Endothelial cell of umbilical vein (primary cell): ENCODE measurements around the gene GGA3. TPM values are rescaled to one million over a fixed set of nuclear protein-coding genes. Genes with fewer than 3 reads are reported as not detected.
A peak's percentile ranks its signal among the peaks of the same experiment; 100 is the strongest.

ENCODE experiments used
- BruUV-seq: library from RNA; stranded (reverse); fragments of 400-500 nt; replicated peaks from 2 replicates; lab custom pipeline; 2021; lab: Mats Ljungman, UMichigan
- CTCF ChIA-PET: fragments of 300-600, 350-600 bp; sonication (Branson Sonifier 250); formaldehyde crosslinking; loops from one replicate; lab custom pipeline; 2021; ENCODE audit warnings: antibody characterized with exemption, inconsistent platforms; lab: Charles Lee
- POLR2A ChIA-PET: fragments of 300-600, 350-600 bp; sonication (Branson Sonifier 250); formaldehyde crosslinking; loops from one replicate; lab custom pipeline; 2021; ENCODE audit warnings: antibody characterized with exemption, inconsistent platforms; lab: Charles Lee
- DNase-seq: peaks from one replicate; pipeline ENCODE4 v3.0.0-alpha.2; 2011; ENCODE audit warnings: low read depth, low spot score
- FAIRE-seq: peaks from 2 replicates; lab custom pipeline; 2011; peaks lifted over from hg19 to GRCh38; lab: Jason Lieb, UNC
- H2AFZ ChIP-seq: 2 replicates; pipeline ENCODE4 v1.6.0; 2012; ENCODE audit warnings: low read depth, low read length, control low read depth, inconsistent platforms
- H3K27ac ChIP-seq: 2 replicates; pipeline ENCODE4 v1.5.1; 2011; ENCODE audit warnings: low read depth, mild to moderate bottlenecking, control low read depth, low read length, moderate library complexity; ENCODE audit not compliant: insufficient read depth
- H3K27me3 ChIP-seq, 2 experiments: 2 replicates each; pipeline versions ENCODE4 v1.6.0 to v1.6.1; 2011; ENCODE audit warnings: low read length in 2 of 2, mixed read lengths in 1 of 2; ENCODE audit not compliant: control insufficient read depth in 2 of 2, insufficient read depth in 2 of 2
- H3K36me3 ChIP-seq, 2 experiments: 2 replicates in 1 of 2; 3 replicates in 1 of 2; pipeline ENCODE4 v1.5.1; 2011; ENCODE audit warnings: low read length in 2 of 2, mild to moderate bottlenecking in 1 of 2, moderate library complexity in 1 of 2; ENCODE audit not compliant: control insufficient read depth in 2 of 2, insufficient read depth in 2 of 2; ENCODE audit errors: extremely low read depth in 1 of 2
- H3K4me1 ChIP-seq: 3 replicates; pipeline ENCODE4 v1.5.1; 2011; ENCODE audit warnings: mild to moderate bottlenecking, low read length; ENCODE audit not compliant: control insufficient read depth, insufficient read depth; ENCODE audit errors: extremely low read depth
- H3K4me2 ChIP-seq: 2 replicates; pipeline ENCODE4 v1.6.1; 2011; ENCODE audit warnings: low read length, control low read depth, mixed read lengths; ENCODE audit not compliant: insufficient read depth
- H3K4me3 ChIP-seq, 3 experiments: fragments of 200-600 bp in 1 of 3; sonication (generic), shearing (Covaris generic) in 1 of 3; replicated peaks in 1 of 3; 2 replicates each; pipeline ENCODE4 v1.5.1; 2011 to 2016; ENCODE audit warnings: control low read depth in 3 of 3, low read length in 3 of 3, mild to moderate bottlenecking in 2 of 3, inconsistent platforms in 1 of 3, low read depth in 1 of 3, moderate library complexity in 1 of 3; ENCODE audit not compliant: insufficient read depth in 1 of 3
- H3K79me2 ChIP-seq: 2 replicates; pipeline ENCODE4 v1.6.0; 2012; ENCODE audit warnings: low read length, inconsistent platforms; ENCODE audit not compliant: control insufficient read depth, insufficient read depth
- H3K9ac ChIP-seq: replicated peaks from 2 replicates; pipeline ENCODE3; 2011; ENCODE audit warnings: low read length, control low read depth; ENCODE audit not compliant: insufficient read depth; ENCODE audit errors: extremely low read depth
- H3K9me1 ChIP-seq: replicated peaks from 3 replicates; pipeline ENCODE4 v1.6.0; 2011; ENCODE audit warnings: mild to moderate bottlenecking, low read length; ENCODE audit not compliant: control insufficient read depth, insufficient read depth; ENCODE audit errors: extremely low read depth
- H3K9me3 ChIP-seq: replicated peaks from 2 replicates; pipeline ENCODE4 v1.5.1; 2012; ENCODE audit warnings: low read length, inconsistent platforms; ENCODE audit not compliant: control insufficient read depth, insufficient read depth
- H4K20me1 ChIP-seq: replicated peaks from 2 replicates; pipeline ENCODE3; 2011; ENCODE audit warnings: mild to moderate bottlenecking, low read length; ENCODE audit not compliant: control insufficient read depth, insufficient read depth; ENCODE audit errors: extremely low read depth
- EZH2 ChIP-seq: IDR thresholded peaks from 2 replicates; pipeline ENCODE4 v1.6.1; 2012; ENCODE audit warnings: borderline replicate concordance, low read depth, mild to moderate bottlenecking, moderate library complexity, low read length, inconsistent platforms; ENCODE audit not compliant: severe bottlenecking
- FOS ChIP-seq: IDR thresholded peaks from 2 replicates; pipeline ENCODE4 v1.6.1; 2011; ENCODE audit warnings: mild to moderate bottlenecking, low read length, moderate library complexity, borderline replicate concordance; ENCODE audit not compliant: insufficient read depth
- GATA2 ChIP-seq: IDR thresholded peaks from 2 replicates; pipeline ENCODE4 v1.7.0; 2011; ENCODE audit warnings: low read depth, mild to moderate bottlenecking, moderate library complexity, mixed read lengths, low read length; ENCODE audit not compliant: insufficient read length, insufficient read depth
- JUN ChIP-seq: IDR thresholded peaks from 2 replicates; pipeline ENCODE4 v1.6.1; 2011; ENCODE audit warnings: borderline replicate concordance, low read depth; ENCODE audit not compliant: insufficient read length, insufficient read depth
- MYC ChIP-seq: IDR thresholded peaks from one replicate; pipeline ENCODE4 v1.6.1; 2011; ENCODE audit warnings: mild to moderate bottlenecking, low read depth, low read length
- POLR2A ChIP-seq: IDR thresholded peaks from 2 replicates; pipeline ENCODE4 v1.6.1; 2012; ENCODE audit warnings: low read depth, mild to moderate bottlenecking, control low read depth, low read length
- POLR2AphosphoS5 ChIP-seq: IDR thresholded peaks from 2 replicates; pipeline ENCODE4 v1.6.1; 2012; ENCODE audit warnings: low read depth, mild to moderate bottlenecking, control low read depth, low read length, moderate library complexity; ENCODE audit not compliant: insufficient read depth
- dilution Hi-C: fragments of 300-500 bp; cut with MboI; formaldehyde crosslinking; loops from one replicate; pipeline ENCODE4 v1.15.0; 2019; ENCODE audit warnings: low sequenced_read_pairs; ENCODE audit not compliant: extremely low pct_ligation_motif_present
- intact Hi-C: fragments of 100-400 bp; cut with micrococcal nuclease; formaldehyde crosslinking; loops from one replicate; pipeline ENCODE4 v1.10.0; 2022
- polyA plus RNA-seq, 4 experiments: library from polyadenylated mRNA; depleted of rRNA in 3 of 4; stranded (reverse) in 3 of 4; unstranded in 1 of 4; fragments of >200 nt; gene quantifications; 2 replicates each; pipeline versions ENCODE4 v1.2.1 to v1.2.3, GENCODE V29; 2011 to 2012; ENCODE audit warnings: missing spikeins in 1 of 4
- total RNA-seq: library from RNA; stranded (reverse); gene quantifications from 2 replicates; pipeline ENCODE4 v1.2.3, GENCODE V29; 2021
- TF ChIP-seq, protein P1 (sequence below): IDR thresholded peaks from 2 replicates; pipeline ENCODE4 v1.6.1; 2011; ENCODE audit not compliant: insufficient read depth, insufficient read length
- TF ChIP-seq, protein P2 (sequence below), 2 donors: IDR thresholded peaks; 1 replicate in 1 of 2; 2 replicates in 1 of 2; pipeline ENCODE4 v1.5.1; 2011; ENCODE audit warnings: low read length in 2 of 2, mild to moderate bottlenecking in 2 of 2, moderate library complexity in 2 of 2, control low read depth in 1 of 2, inconsistent platforms in 1 of 2, low read depth in 1 of 2; ENCODE audit not compliant: insufficient read depth in 1 of 2; ENCODE audit errors: extremely low read depth in 1 of 2

The GGA3 gene
- total and polyA plus RNA-seq, 2 donors (not counting 3 experiments of a cell fraction or from before 2014, with no cell fraction given): 41.2 to 62.9 TPM

DNA sequence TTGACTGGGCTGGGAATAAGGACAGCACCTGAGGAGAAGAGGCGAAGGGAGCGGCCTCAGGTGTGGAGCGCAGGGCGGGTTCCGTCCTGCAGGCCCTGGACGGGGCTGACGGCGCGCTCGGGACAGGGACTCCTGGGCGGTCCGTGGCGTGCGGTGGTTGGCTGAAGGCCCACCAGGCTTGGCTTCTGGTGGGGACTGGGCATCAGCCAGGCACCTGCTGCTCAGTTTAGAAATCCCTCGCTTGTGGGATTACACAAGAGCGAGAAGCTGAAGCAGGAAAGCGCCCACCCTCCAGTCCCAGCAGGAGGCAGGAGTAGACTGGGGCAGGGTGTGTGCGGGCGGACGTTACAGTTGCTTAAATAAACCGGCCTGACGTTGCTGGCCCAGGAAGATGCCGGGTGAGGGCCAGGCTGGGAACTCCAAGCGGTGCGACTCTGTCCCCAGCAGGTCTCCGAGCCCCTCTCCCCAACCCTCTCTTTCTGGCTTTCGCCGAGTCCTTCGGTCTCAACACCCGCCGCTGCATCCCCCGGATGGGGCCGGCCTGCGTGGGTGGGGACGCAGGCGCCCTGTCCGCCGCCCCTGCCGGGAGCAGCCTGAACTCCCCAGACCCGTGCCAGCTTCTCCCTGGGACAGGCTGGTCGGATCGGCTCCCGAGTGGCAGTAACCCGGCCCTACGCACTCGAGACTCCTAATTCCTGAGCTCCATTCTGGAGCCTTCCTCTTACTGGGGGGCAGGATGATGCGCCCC is 9.0 kb upstream of the GGA3 start:
- peak overlapping the region; percentile 50 for H3K27ac ChIP-seq
- H3K36me3 ChIP-seq: peaks cover 3 to 4% of the 10 kb centered on the region in 2 experiments
- peaks cover 42% of the 10 kb centered on the region for H3K4me1 ChIP-seq
- dilution Hi-C loops: no loop called here
- peak overlapping the region; percentile 36 to 89 (median 53) for H3K4me3 ChIP-seq
- H3K9me3 ChIP-seq: no peaks in the 10 kb centered on the region
- CTCF ChIA-PET: interaction anchor here (0.6 to 4.1 kb wide), 45 partner anchors 9 to 585 kb away, joined by 3 to 91 read pairs (median 5); partner anchors contain the start of genes ARMC7, GGA3, GRB2 and MRPS7
- no peaks in the 10 kb centered on the region for H3K79me2 ChIP-seq
- intact Hi-C loops: loop anchor here (2.0 kb wide), 2 partner anchors 18 to 134 kb away; partner anchors contain the start of genes GRB2 and SLC25A19
- POLR2A ChIA-PET: interaction anchor here (0.8 to 2.3 kb wide), 6 partner anchors 9 to 255 kb away, joined by 3 to 23 read pairs (median 5); partner anchors contain the start of genes GGA3, GRB2, LLGL2 and MRPS7
- H3K27me3 ChIP-seq: no peaks in the 10 kb centered on the region
- no peaks in the 10 kb centered on the region for H3K9me1 ChIP-seq
- TSS peak; percentile 13 for BruUV-seq
- TF ChIP-seq EZH2 (no peak), POLR2A (peak; percentile 42), MYC (no peak), POLR2AphosphoS5 (peak; percentile 58), GATA2 (no peak), JUN (no peak), FOS (no peak)
- TF ChIP-seq, protein P1, sequence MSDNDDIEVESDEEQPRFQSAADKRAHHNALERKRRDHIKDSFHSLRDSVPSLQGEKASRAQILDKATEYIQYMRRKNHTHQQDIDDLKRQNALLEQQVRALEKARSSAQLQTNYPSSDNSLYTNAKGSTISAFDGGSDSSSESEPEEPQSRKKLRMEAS: no peak
- TF ChIP-seq, protein P2, sequence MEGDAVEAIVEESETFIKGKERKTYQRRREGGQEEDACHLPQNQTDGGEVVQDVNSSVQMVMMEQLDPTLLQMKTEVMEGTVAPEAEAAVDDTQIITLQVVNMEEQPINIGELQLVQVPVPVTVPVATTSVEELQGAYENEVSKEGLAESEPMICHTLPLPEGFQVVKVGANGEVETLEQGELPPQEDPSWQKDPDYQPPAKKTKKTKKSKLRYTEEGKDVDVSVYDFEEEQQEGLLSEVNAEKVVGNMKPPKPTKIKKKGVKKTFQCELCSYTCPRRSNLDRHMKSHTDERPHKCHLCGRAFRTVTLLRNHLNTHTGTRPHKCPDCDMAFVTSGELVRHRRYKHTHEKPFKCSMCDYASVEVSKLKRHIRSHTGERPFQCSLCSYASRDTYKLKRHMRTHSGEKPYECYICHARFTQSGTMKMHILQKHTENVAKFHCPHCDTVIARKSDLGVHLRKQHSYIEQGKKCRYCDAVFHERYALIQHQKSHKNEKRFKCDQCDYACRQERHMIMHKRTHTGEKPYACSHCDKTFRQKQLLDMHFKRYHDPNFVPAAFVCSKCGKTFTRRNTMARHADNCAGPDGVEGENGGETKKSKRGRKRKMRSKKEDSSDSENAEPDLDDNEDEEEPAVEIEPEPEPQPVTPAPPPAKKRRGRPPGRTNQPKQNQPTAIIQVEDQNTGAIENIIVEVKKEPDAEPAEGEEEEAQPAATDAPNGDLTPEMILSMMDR (IDR thresholded peaks at IDR 0.05; ENCODE audit: extremely low read depth in 1 of 2, insufficient read depth in 1 of 2, low read depth in 1 of 2, low read length in 2 of 2): peak; percentile 32 to 33
- no peaks in the 10 kb centered on the region for H4K20me1 ChIP-seq
- FAIRE-seq (peak; percentile 67), DNase-seq (peak; percentile 76)
- peak overlapping the region; percentile 65 for H2AFZ ChIP-seq
- peak overlapping the region; percentile 91 for H3K9ac ChIP-seq
- peak overlapping the region; percentile 77 for H3K4me2 ChIP-seq
